GM20431 (cell line): ENCODE measurements around the gene MOB2.

Source experiments
- in situ Hi-C: fragments of 300-500 bp; cut with MseI, MboI; formaldehyde crosslinking; loops from one replicate; pipeline ENCODE4 v1.15.0; 2020; ENCODE audit warnings: low sequenced_read_pairs; ENCODE audit not compliant: unreplicated experiment

MOB2 gene

DNA sequence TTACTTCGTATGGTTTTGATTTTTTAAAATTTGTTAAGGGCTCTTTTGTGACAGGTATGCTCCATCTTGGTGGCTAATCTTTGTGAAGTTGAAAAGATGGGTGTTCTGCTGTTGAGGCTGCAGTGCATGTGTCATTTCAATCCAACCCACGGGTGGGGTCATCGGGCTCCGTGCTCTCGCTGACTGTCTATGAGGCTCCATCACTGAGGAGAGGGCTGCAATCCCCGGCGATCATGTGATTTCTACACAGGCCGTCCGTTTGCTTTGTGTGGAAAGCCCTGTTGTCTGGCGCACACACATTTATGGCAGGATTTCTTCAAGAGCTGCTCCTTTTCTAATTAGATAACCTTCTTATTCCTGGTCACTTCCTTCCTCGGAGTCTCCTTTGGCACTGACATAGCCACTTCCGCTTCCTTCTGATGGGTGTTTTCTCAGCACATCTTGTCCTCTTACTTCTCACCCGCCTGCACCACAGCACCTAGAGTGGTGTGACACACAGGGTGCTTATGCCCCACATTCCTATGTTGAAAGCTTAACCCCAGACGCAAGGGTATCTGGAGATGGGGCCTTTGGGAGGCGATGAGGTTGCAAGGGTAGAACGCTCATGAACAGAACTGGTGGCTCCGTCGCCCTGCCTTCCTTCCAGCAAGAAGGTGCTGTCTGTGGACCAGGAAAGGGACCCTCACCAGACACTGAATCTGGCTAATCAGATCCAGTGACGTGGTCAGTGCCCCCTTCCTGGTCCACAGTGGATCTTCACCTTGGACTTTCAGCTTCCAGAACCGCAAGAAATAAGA is 9.4 kb downstream of the MOB2 start:
- in situ Hi-C loops, result no loop called here

DNA sequence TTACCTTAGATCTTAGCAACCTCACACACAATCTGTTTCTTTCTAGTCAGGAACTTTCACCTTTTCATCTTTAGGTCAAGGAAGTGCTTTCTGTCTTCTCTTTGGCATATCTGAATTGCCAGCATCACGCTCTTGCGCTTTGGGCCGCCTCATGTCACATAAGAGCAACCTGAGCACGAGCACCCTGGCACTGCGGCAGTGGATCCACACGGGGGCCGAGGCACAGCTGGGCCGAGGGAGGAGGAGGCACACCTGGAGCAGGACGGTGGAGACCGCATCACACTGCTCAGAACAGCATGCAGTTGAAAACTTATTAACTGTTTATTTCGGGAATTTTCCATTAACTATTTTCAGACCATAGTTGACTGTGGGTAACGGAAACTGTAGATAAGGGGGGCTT is 10.7 kb downstream of the MOB2 start:
- in situ Hi-C loops, result no loop called here

DNA sequence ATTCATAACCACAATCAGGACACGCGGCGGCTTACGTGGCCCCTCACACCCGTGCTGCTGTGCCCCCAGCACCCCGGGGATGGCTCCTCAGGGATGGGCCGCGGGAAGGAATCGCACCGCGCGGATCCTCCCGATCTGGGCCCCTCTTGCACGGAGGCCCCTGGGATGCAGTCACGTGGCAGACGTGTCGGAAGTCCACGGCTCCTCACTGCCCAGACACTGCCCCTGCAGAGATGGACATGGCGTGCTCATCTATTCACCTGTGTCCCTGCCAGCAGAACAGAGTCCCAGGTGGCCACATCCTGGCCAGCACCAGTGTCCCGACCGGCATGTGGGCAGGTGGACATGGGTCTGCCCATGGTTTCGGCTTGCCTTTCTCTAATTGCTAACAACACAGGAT is 12.8 kb downstream of the MOB2 start:
- in situ Hi-C loops, result no loop called here

DNA sequence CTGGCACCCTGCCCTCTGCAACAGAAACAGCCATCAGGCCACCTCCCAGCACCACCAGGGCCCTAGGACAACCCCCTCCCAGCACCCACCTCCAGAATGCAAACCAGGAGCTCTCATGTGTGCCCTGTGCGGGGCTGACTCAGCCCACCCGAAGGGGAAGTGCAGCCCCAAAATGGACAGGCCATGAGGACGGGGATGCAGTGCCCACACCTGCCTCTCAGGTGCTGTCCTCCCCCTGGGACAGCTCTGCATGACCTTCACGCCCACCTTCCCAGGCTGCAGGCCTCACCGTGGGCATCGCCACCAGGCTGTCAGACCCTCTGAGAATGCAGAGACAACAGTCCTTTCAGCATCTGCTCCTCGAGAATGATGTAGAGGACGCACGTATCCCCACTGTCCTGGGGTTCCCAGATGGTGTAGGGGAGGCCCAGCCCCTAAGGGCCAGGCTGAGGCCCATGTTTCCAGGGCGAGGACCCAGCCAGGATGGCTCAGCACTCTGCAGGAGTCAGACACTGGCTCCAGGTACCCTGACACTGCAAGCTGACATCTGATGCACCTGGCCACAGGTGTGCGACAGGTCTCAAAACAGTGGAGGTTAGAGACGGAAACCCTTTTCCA is 13.5 kb downstream of the MOB2 start:
- in situ Hi-C loops, result no loop called here

DNA sequence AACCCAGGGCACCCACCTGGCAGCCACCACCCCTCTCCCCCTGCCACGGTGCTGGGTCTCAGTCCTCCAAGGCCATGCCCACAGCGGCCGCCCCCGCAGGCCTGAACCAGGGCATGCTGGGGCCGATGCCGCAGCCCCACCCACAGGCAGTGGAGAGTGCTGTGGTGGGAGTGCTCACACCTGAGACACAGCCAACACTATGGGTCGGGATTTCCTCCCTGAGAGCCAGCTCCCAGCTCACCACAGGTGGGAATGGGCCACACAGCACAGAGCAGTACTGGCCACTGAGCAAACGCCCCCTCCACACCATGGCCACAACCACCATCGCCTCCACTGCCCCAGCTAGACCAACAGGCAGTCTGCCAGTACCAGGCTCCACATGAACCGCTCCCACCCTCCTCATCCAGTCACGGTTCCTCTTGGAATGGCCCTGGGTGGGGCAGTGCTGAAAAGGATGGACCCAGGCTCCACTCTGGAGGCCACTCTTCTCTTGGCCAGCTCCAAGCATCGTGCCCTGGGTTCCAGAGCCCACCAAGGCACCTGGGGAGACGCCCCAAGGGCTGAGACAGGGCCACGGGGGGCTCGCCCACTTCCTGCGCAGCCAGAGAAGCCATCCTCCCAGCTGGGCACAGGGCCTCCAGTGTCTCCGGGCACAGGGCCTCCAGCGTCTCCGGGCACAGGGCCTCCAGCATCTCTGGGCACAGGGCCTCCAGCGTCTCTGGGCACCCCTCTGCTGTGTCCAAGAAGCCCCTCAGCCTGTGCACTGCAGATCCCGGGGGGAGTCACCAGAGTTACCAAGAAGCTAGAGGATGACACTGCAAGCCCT is 14.2 kb downstream of the MOB2 start:
- in situ Hi-C loops, result no loop called here

DNA sequence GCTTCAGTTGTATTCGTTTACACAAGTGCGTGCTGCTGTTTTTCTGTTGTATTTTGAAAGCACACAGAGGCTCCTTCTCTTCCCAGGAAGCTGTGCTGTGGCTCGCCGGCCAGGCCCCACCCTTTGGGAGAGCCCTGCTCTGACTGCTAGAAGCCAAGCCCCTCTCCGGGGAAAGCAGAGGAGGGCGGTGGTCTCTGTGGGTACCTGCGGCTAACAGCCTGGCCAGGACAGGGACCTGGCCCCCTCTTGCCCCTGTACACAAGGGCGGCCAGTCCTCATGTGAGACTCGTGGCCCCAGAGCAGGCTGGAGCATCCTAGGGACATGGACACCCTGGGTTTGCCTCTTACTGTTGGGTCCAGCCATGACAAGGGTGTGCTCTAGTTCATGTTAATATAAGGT is 14.8 kb downstream of the MOB2 start:
- in situ Hi-C loops, result no loop called here

DNA sequence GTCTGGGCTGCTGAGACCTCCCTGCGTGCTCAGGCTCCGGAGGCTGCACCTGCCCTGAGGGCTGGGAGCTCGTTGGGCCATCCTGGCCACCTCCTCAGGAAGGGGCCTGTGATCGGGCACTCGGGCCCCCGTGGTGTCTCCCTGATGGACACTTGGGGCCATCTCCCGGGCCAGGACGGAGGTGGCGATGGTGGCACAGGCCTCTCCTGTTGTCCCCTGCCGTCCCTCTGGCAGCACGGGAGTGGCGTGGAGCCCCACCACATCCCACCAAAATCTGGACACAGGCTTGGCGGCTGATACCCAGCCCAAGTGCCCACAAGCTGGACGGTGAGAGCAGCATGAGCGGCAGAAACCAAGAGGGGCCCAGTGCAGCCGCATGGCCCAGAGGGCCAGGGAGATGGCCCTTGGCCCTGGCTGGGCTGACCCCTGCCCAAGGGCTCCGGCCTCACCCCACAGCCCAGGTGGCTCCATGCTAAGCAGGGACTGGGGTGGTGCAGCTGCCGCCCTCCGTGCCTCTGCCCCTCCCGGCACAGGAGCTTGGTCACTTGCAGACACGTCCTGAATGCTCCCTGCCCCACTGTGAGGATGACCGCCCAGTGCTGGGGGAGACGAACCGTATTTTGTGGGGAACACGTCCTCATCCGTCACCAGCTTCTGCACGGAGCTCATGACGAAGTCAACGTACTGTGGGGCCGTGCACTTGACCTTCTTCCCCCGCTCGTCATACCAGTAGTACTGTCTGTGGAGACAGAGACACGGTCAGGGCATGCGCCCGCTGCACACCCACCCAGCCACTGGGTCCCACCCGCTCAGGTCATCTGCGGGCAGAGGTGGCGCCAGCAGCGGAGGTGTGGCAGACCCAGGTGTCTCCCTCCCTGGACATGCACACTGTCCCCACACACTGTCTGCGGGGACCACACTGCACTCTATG is 15.6 kb downstream of the MOB2 start:
- in situ Hi-C loops, result no loop called here

DNA sequence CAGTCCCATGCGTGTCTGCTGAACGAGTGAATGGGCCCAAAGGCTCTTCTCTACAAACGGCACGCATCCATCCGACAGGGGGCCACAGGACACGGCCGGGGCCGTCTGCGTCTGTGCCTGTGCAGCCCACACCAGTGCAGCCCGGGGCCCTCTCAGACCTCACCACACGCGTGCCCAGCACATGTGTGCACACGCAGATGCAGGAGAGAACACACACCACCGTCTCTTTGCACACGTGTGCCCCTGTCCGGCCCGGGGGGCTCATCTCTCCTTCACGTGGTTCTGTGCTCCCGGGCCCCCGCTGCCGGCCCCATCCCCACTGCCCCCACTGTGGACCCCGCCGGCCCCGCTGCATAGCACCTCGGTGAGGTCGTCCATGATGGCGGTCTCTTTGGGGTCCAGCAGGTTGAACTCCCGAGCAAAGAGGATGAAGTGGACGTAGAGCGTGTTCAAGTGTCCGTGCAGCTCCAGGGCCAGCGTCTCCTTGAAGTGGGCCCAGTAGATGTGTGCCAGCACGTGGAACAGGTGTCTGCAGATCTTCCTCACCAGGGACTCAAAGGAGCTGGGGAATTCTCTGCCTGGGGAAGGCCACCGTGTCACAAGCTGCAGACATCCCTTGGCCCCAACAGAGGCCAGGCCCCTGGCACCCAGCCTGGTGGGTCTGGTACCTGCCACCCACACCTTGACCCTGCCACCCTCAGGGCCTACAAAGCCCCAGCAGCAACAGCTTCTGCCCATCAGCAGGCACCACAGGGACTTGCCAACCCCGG is 16.5 kb downstream of the MOB2 start:
- in situ Hi-C loops, result no loop called here

DNA sequence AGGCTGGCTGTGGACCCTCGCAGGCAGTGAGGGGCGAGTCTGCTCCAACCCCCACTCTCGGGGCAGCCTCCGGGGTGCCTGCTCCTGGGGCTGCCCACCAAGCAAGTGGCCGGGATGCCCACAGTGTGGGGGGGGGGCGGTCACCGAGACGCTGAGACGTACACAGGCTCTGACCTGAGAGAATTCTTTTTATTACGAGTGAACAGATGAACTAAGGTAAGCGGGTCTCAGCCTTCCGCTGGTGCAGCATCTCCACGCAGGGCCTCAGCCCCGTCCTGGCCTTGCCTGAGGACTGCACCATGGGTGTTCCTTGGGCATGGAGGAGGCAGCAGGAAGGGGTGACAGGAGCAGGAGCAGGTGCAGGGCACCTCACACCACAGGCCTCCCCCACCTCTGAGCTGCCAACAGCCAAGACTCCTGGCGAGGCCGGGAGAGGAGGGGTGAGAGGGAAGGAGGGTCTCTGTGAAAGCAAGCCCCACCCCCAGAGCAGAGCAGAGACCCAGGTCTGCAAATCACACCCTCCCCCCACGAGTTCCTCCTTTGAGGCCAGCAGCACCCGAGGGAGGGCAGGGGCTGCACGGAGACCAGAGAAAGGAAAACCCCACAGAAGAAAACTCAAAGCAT is 17.2 kb downstream of the MOB2 start:
- in situ Hi-C loops, result no loop called here

DNA sequence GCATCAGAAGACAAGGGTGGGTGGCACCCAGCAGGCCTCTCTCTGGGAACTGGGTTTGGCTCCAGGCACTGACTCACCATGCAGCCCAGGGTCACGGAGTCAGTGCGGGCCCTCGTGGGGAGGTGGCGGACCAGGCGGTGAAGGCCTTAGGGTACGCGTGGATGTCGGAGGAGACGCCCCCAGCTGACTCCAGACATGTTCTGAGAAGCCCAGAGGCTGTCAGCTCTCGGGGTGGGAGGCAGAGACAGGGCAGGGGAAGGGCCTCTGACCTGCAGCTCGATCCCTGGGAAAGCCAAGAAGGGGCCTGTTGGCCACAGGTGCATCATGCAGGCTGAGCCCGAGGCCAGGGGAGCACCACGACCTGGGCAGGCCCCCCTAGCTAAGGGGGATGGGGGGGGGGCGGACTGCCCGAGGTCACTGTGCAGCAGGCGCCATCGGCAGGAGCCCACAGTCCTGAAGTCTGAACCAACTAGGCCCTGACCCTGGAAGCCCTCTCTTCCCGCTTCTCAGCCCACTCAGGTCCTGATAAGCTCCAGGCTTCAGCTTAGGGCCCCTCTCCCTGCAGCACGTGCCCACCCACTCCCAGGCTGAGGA is 18.0 kb downstream of the MOB2 start:
- in situ Hi-C loops, result no loop called here

DNA sequence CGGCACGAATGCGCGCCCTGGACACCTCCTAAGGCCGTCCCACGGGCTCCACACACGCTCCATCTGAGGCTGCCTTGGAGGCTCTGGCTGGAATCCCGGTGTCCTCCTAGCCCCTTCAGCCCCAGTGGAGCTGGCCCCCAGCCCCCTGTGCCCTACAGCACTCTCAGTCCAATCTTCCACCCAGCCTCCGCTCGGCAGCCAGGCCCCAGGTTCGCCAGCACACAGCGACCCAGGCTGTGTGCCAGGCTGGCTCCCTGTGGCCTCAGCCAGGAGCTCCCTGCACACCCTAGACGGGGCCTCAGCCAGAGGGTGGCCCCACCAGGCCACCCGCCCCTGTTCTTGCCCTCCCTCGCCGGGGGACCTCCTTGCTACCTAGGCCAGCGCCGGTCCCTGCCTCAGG is 18.6 kb downstream of the MOB2 start:
- in situ Hi-C loops, result no loop called here

DNA sequence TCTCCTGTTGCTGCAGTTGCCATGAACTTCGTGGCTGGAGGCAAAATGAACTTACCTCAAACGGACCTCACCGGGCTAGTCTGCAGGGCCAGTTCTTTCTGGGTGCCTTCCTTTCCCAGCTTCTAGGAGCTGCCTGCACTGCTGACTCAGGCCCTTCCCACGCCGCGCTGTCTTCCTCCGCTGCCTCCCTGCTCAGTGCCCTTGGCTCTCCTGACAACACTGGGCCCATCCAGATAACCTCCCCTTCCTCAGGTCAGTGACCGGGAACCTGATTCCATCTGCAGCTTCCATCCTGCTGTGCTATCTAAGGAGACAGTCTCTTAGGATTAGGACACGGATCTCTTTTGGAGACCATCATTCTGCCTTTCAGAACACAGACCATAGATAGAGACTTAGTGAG is 19.3 kb downstream of the MOB2 start:
- in situ Hi-C loops, result no loop called here

DNA sequence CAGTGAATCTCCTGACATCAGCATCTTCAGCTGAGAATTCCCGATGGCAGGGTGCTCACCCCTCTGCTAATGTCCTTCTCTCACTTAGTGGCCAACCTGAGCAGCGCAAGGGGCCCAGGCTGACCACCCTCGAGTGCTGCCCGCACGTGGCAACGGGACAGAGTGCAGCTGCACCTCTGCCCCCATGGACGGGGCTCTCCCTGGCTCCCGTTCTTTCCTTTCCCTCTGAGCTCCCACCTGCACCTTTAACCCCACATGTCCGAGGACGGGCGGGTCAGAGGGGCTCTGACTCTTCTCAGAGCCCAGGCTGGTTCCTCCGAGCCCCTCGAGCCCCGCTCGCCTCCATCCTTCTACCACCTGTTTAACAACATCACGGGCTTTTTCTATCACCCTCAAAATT is 19.8 kb downstream of the MOB2 start:
- in situ Hi-C loops, result no loop called here

DNA sequence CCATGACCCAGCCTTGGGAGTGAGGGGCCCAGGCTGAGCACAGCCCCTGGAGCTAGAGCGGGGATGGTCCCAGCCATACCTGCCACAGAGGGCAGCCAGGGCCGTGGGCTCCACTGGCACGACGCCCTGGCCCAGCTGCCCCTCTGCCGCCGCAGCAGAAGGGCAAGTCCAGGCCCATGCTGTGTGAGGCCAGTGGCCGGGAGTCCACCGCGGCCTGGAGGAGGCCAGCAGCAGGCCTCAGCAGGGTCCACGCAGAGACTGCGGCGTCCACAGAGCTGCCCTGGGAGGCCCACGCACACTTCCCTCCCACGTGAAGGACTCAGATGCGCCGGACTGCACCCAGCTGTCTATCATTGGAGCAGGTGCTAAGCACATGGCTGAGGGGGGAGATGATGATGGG is 23.5 kb downstream of the MOB2 start:
- in situ Hi-C loops, result no loop called here

DNA sequence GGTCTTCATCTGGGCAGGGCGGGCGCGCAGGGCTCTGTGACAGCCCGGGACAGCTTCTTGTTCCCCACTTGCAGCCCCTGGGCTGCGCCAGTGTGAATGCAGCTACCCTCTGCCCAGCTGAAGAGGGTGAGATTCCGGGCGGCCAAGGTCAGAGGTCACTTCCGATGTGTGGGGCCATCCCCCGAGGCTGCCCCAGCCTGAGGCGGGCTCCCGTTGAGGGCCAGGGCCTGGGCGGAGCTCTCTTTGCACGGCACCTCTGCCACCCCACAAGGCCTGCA is 23.9 kb downstream of the MOB2 start:
- in situ Hi-C loops, result no loop called here

DNA sequence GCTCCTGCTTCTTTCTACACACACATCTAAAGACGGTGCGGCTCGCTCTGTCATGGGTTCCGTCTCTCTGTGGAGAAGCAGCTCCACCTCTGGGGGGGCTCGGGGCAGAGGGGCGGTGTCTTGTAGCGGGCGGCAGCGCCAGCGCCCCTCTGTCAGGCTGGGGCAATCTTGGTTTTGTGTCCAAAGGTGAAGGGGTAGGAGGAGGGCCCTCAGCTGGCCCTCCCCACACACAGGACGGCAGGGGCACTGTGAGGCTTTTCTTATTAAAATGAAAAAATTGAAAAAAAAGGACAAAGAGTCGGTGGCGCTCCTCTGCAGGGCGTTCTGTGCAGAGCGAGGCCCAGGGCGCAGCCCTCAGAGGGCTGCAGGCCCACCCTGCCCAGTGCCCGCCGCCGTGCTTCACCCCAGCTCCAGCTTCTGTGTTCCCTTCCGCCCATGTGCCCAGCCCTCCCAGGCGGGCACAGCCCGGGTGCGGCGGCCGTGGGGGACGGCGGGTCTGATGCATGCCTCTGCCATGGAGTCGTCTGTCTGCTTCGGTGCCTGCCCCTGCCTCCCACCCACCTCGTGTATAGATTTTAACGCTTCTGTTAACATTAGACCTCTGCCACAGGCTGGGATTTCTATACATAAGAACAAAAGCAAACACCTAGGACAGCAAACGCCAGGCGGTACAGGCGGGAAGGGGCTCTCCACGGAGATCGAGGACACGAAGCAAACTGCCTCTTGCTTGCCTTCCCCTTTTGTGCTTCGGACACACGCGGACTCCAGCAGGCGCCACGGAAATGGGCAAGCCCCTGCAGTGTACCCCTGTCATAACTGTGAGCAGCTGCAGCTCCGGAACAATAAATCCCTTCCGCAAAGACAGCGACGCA is 24.5 kb downstream of the MOB2 start:
- in situ Hi-C loops, result no loop called here

DNA sequence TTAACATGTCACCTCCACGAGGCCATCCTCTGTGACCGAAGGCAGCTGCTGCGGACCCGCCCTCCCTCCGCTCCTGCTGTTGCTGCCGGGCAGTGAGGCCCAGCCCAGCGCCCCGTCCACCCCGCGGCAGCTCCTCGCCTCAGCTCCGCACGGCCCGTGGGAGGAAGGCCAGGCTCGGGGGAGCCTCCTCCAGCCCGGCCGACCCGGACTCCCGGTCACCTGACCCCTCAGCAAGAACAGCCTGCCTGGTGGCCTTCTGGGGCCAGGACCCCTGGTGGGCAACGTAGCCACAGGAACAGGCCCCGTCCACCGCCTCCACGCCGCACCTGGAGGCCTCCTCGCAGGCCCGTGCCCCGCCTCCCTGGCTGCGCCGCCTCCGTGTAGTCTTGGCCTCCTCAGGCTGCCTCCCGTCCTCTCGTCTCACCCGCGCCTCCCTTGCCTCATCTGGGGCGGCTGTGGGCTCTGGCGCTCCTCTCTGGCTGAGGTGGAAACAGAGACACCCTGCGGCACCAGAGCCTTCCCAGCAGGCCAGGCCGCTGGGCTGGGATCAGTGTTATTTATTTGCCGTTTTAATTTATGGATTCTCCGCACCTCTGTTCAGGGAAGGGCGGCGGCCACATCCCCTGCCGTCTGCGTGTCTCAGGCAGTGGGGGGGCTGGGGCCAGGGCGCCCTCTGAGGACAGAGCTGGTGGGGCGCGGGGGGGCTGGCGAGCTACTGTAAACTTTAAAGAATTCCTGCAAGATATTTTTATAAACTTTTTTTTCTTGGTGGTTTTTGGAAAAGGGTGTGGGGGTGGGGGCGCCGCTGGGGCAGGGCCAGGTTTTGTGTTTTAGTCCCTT is 25.4 kb downstream of the MOB2 start:
- in situ Hi-C loops, result no loop called here
